Psoas muscle (tissue), 8 donors: ENCODE measurements around the gene SORBS1. TPM values are rescaled to one million over a fixed set of nuclear protein-coding genes. Genes with fewer than 3 reads are reported as not detected.

Experiments
- ATAC-seq, 4 donors: fragments of 200-7000 bp; cut with Tn5 transposase; one replicate each; pipeline ENCODE4 v1.9.1; 2020; ENCODE audit warnings: moderate library complexity in 3 of 4, mild to moderate bottlenecking in 2 of 4
- DNase-seq, 2 donors: peaks; one replicate each; pipeline ENCODE4 v3.0.0-alpha.2; 2020
- H3K27ac ChIP-seq: fragments of 200-600 bp; one replicate; pipeline ENCODE4 v1.8.0; 2022
- H3K27me3 ChIP-seq, 3 donors: fragments of 200-600 bp in 1 of 3; one replicate each; pipeline versions ENCODE4 v1.6.1 to v1.8.0; 2013 to 2022; ENCODE audit warnings: low read length in 2 of 3, mild to moderate bottlenecking in 2 of 3, moderate library complexity in 1 of 3; ENCODE audit not compliant: insufficient read depth in 3 of 3
- H3K36me3 ChIP-seq, 2 donors: fragments of 200-600 bp in 1 of 2; one replicate each; pipeline versions ENCODE4 v1.6.1 to v1.8.0; 2013 to 2022; ENCODE audit warnings: low read depth in 1 of 2, mild to moderate bottlenecking in 1 of 2, moderate library complexity in 1 of 2; ENCODE audit not compliant: insufficient read depth in 1 of 2
- H3K4me1 ChIP-seq: fragments of 200-600 bp; one replicate; pipeline ENCODE4 v1.8.0; 2022
- H3K4me3 ChIP-seq: fragments of 200-600 bp; one replicate; pipeline ENCODE4 v1.8.0; 2022; ENCODE audit warnings: mild to moderate bottlenecking
- H3K9me3 ChIP-seq: fragments of 200-600 bp; one replicate; pipeline ENCODE4 v1.8.0; 2022
- CTCF ChIP-seq: fragments of 200-600 bp; IDR thresholded peaks from one replicate; pipeline ENCODE4 v1.8.0; 2022; ENCODE audit warnings: antibody characterized with exemption
- WGBS, 3 donors: extraction: QIAGEN DNeasy Blood & Tissue Kit; methylation state at CpG; one replicate each; pipeline versions ENCODE4 v1.1.6 to v1.1.7; 2013; 5-methylcytosine and 5-hydroxymethylcytosine counted together
- intact Hi-C, 2 donors: fragments of 100-400 bp; cut with DNase I; formaldehyde crosslinking; loops; one replicate each; pipeline versions ENCODE4 v1.11.0 to v1.14.2; 2022
- polyA plus RNA-seq, 3 donors: library from polyadenylated mRNA; stranded (reverse); fragments of 200-250 nt; gene quantifications; one replicate each; pipeline ENCODE4 v1.2.3, GENCODE V29; 2013
- total RNA-seq, 4 donors: library from RNA; stranded (reverse); fragmentation: NEBNext Ultra II Directional in 2 of 4; extraction: Animal tissue kit (Norgen Biotek cat#: 25700) in 2 of 4; gene quantifications; one replicate each; pipeline versions ENCODE4 v1.2.1 to v1.2.4, GENCODE V29; 2021 to 2023
- donor health status: healthy with polysubstance abuse.
- donor health status: DM: no; HTN: no; CAD: no; lungs with moderate emphysema.
- donor health status: Bipolar disorder and iron deficiency.
- donor health status: healthy.
- donor health status: DM: yes; HTN: yes; CAD: no.
- donor health status: DM: no; HTN: no; CAD: no.
- donor health status: DM: no; HTN: no; CAD: no.
- donor health status: DM: yes; HTN: yes; CAD: no.

SORBS1 gene
- total and polyA plus RNA-seq, 7 donors, result 17.3 to 306 (median 145) TPM

GRCh38 chr10:95517536-95518454 is 43.4 kb downstream of the SORBS1 start:
- H3K9me3 ChIP-seq, result no peaks in the 10 kb centered on the region
- H3K4me3 ChIP-seq, result no peak overlapping the region
- H3K4me1 ChIP-seq, result peaks cover 74% of the 10 kb centered on the region
- no peaks in the 10 kb centered on the region for H3K27me3 ChIP-seq
- ATAC-seq (peak in 3 of 4 donors; percentile 39 to 66 (median 63)), DNase-seq (no peak)
- H3K27ac ChIP-seq, result peak overlapping the region; percentile 64
- no peak for TF ChIP-seq CTCF
- intact Hi-C loops, result loop anchor here in 1 of 2 donors (5.0 kb wide), 1 partner anchor 40 kb away; no protein-coding TSS in a partner anchor
- WGBS, 3 donors, result 35 to 59% (median 38%) methylated on average over 5 of the region's 5 CpGs
- H3K36me3 ChIP-seq, result no peaks in the 10 kb centered on the region

- no peak for ATAC-seq
- Histone ChIP-seq H3K27me3 (no peaks in the 10 kb centered on the region), H3K4me1 (peaks cover 78% of the 10 kb centered on the region)
Measured at GRCh38 chr10:95516774-95517373, 44.3 kb downstream of the SORBS1 start.

GRCh38 chr10:95513941-95514392 is 47.2 kb downstream of the SORBS1 start:
- H3K36me3 ChIP-seq, result no peaks in the 10 kb centered on the region
- 8 to 11% (median 10%) methylated on average over 2 of the region's 2 CpGs for WGBS, 3 donors
- TF ChIP-seq CTCF, result no peak
- peak; percentile 90 to 92 (median 91) for ATAC-seq
- peak overlapping the region; percentile 66 for H3K27ac ChIP-seq
- H3K27me3 ChIP-seq, result no peaks in the 10 kb centered on the region
- no peaks in the 10 kb centered on the region for H3K9me3 ChIP-seq
- intact Hi-C loops, result loop anchor here in 1 of 2 donors (5.0 kb wide), 1 partner anchor 37 kb away; no protein-coding TSS in a partner anchor
- no peak overlapping the region for H3K4me3 ChIP-seq
- peak; percentile 51 to 76 for DNase-seq
- H3K4me1 ChIP-seq, result peaks cover 67% of the 10 kb centered on the region

More at GRCh38 chr10:95516774-95517373, 44.3 kb downstream of the SORBS1 start:
- no peak for DNase-seq
- no peak overlapping the region for H3K4me3 ChIP-seq
- H3K27ac ChIP-seq, result peak overlapping the region; percentile 64
- intact Hi-C loops, result loop anchor here in 1 of 2 donors (5.0 kb wide), 1 partner anchor 40 kb away; no protein-coding TSS in a partner anchor
- no peaks in the 10 kb centered on the region for H3K9me3 ChIP-seq
- H3K36me3 ChIP-seq, result no peaks in the 10 kb centered on the region
- TF ChIP-seq CTCF, result no peak
- WGBS, 3 donors, result 75 to 91% (median 76%) methylated on average over 7 of the region's 7 CpGs

- H3K4me1 ChIP-seq, result peaks cover 67% of the 10 kb centered on the region
- intact Hi-C loops, result loop anchor here in 1 of 2 donors (5.0 kb wide), 1 partner anchor 36 kb away; no protein-coding TSS in a partner anchor
- no peaks in the 10 kb centered on the region for H3K9me3 ChIP-seq
- H3K27ac ChIP-seq, result peak overlapping the region; percentile 66
- ATAC-seq (peak; percentile 27 to 58 (median 42)), DNase-seq (no peak)
- 61 to 82% (median 61%) methylated on average over 11 of the region's 11 CpGs for WGBS, 3 donors
- TF ChIP-seq CTCF, result no peak
- no peak overlapping the region for H3K4me3 ChIP-seq
- H3K36me3 ChIP-seq, result no peaks in the 10 kb centered on the region
- H3K27me3 ChIP-seq, result no peaks in the 10 kb centered on the region
Measured at GRCh38 chr10:95513008-95513589, 48.1 kb downstream of the SORBS1 start.
